GM18508 (cell line): Measurements from ENCODE around the gene CCND1.

Experiments used
- ATAC-seq: cut with Tn5 transposase; IDR thresholded peaks from one replicate; pipeline ENCODE4 v1.9.1; 2021; ENCODE audit warnings: moderate number of reproducible peaks; ENCODE audit not compliant: insufficient read depth, unreplicated experiment

Gene CCND1

DNA sequence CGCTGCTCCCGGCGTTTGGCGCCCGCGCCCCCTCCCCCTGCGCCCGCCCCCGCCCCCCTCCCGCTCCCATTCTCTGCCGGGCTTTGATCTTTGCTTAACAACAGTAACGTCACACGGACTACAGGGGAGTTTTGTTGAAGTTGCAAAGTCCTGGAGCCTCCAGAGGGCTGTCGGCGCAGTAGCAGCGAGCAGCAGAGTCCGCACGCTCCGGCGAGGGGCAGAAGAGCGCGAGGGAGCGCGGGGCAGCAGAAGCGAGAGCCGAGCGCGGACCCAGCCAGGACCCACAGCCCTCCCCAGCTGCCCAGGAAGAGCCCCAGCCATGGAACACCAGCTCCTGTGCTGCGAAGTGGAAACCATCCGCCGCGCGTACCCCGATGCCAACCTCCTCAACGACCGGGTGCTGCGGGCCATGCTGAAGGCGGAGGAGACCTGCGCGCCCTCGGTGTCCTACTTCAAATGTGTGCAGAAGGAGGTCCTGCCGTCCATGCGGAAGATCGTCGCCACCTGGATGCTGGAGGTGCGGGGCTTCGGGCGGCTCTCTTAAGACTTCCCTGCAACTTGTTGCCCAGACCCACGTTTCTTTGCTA, at the start of gene CCND1:
CCND1 (plus strand) TSS at position 162 of the 587 bp plus-strand sequence; CDS start at position 320, 158 bp downstream.
- no peak for ATAC-seq

DNA sequence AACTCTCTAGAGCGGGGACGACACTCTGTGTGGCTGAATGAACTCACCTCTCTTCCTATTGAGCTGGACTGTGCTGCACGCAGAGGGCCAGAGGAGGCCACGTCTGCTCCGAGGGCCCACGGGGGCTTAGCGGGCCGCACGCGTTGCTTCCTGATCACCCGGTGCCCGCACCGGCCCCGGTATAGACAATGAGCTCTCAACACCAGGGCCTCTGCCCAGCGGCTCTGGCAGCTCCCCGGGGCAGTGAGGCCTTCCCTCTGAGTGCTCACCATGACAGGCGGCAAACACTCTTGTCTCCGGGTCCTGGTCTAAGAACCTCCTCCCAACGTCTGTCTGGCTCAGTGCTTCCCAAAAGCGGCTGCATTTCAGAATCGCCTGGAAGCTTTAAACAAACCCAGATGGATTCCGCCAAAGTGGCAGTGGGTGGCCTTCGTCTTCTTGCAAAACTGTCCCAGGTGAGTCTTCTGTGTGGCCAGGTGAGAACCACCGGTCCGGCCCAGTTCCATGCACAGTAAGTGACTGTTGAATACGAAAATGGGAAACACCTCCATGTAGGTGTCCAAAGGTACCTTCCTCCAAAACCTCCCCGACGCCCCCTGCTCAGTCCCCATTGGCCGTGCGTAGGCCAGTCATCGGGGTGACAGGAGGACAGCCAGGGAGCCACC, 47.8 kb upstream of the CCND1 start:
- no peak for ATAC-seq

DNA sequence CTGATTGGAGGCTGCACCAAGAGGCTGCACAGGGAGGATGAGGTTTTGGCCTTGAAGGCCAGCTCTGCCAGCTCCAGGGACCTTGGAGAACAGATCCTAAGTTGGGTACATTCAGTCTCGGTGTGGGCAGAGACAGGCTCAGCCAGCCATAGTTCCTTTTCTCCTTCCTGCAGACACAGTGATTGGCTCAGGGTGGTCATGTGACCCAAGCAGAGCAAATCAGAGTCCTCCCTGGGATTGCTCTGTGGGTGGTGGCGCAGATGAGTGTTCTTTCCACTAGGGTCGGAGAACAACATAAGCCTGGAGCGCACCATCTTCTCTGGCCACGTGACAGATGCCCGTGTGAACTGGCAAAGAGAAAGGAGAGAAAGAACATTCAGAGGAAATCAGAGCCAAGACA, 47.1 kb upstream of the CCND1 start:
- ATAC-seq = no peak

DNA sequence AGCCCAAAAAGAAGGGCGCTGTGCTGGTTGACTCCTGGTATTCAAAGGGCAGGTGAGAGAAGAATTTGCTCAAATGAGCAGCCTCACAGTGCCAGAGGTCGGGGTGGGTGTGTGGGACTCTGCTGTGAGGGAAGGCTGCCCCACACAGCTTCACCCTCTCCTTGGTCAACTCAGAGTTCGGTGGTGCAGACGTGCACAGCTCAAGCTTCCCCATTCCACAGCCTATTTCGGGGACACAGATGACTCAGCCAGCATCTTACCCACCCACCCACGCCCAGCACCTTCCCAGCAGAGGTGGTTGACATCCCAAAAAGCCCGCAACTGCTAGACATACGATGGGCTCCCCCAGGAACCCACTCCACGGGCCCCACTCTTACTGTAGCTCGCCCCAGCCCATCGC, 46.5 kb upstream of the CCND1 start:
- no peak for ATAC-seq

DNA sequence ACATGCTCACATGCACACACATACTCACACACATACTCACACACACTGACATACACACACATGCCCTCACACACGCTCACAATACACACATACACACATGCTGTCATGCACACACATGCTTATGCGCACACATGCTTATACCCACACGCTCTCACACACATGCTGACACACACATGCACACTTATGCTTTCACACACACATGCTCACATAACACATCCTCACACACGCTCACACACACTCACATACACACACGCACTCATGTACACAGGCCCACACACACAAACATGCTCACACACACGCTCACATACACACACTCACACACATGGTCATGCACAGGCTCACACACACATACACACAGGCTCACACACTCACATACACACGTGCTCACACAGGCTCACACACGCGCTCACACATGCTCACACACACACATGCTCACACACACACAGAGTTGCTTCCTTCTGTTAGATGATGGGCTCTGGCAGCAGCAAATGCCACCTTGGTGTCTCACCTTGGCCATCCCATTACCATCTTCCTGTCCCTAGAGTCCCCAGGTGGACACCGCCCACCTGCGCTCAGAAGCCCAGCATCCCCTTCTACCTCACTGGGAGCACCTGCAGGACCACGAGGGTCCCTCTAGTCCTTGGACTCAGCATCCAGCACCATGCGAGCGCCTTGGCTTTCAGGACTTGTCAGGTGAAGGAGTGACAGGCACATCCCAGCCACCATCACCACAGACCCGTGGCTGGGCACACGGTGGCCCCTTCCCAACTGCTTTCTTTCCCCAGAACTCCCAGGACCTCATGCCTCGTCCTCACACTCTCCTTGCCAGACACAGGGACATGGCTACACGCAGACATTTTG, 44.9 kb upstream of the CCND1 start:
- no peak for ATAC-seq

DNA sequence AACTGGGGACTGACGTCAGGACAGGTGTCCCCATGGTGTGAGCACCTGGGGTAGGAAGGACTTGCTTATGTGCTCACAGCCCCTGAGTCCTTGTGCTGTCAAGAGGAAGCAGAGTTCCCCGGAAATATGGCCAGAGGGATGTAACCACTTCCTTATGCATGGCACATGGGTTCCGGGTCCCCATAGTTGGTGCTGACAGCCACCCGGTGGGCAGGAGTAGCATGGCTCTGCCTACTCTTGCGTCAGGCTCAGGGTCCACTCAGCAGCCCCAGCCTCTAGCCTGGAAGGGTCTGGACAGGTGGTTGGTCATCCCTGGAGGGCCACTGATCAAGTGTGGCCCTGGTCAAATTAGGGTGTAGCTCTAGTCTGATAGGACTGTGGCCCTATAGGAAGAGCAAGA, 42.8 kb upstream of the CCND1 start:
- no peak for ATAC-seq

DNA sequence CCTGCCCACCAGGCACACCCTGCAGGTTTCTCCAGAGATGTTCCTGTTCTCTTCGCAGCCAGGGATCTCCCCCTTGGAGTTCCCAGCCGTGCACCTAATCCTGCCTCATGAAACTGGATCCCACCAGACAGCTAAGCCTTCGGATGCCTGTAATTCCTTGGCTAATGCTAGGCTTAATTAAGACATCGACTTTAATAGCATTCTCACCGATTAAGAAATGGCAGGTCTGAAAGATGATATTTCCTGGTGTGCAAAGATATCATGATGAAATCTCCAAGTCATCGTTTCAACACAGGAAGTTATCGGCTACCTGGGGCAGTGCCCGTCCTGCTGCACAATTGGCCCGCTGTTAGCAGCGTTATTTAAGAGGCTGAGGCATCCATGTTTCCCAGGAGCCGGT, 41.5 kb upstream of the CCND1 start:
- no peak for ATAC-seq

DNA sequence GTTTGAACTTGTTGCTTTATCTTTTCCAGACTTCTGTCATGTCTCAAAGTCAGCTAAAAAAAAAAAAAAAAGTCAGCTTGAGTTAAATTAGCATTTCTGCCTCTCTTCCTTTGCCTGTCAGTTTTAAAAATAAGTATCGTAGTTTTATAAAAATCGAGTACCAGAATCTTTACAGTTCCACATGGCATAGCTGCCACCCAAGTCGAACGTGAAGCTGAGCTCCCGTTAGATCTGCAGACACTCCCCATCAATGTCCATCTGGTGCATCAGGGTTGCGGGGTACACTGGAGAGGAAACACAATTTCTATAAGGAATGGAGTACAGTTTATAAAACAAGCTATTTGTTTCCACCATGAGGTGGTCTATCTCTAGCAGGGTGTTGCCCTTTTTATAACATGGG, 41.0 kb upstream of the CCND1 start:
- no peak for ATAC-seq

DNA sequence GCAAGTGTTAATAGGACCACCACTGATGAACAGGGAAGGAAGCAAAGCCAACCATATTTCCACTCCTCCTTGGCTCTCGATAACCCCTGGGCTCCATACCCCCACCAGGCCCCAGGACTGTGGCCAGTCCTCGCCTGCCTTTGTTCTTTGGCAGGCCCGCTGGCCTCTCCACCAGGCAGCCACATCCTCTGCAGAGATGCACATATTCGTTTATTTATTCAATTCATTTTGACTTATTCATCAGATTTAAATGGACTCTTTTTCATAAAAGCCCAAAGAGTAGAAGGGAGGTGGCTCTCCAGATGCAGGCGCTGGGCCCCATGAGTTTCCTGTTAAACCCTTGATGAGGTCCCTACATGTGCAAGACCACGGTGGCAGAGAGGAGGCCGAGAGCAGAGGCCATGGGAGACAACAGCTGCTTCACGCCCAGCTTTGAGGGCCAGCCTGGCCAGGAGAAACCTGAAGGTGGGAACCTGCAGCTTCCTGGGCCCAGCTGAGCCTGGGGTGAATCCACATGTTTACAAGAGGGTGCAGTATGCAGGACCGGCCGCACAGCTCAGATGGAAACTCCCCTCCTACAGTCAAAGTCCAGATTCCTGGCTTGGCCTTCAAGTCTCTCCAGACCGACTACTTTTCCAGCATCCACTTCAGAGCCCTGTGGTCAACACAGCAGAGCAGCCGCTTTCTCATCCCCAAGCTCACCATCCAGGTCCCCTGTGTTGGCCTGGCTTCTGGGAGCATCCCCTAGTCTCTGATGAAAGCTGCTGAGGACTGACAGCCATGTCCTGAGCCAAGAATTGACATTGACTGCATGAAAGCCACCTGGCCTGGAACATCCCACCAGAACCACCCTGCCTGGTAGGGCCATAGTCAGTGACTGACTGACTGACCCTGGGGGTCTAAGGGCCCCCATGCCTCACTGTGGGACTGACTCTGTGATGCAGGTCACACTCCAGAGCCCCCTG, 39.7 kb upstream of the CCND1 start:
- ATAC-seq = no peak

DNA sequence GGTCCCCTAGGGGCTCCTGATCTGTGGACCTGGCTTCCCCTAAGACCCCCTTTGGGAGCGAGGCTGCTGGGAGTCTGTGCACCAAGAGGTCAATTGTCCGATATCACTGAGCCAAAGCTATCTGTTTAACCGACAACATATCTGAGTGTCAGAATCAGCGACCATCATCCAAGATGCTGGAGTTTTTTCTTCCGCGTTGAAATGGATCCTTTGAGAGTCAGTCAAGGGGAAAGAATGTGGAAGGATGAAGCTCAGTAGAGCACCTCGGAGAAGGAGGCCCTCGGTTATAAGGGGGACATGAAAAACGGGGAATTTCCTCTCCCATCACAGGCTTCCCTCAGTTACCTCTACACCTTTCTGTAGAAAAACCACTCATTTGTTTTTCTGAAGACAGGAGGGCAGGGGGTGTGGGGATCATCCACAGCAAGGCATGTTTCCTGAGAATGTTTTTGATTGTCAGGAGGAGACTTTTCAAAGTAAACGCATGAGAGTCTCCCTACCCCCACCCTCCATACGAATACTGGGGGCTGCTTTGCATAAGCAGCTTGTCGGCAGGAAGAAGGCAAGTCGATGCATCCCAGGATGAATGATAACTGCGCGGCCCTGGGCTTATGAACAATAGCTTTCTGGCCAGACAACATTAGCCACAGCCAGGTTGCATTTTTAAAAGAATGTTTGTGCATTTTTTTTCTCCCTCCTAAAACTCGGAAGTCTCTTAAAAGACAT, 37.7 kb upstream of the CCND1 start:
- no peak for ATAC-seq

DNA sequence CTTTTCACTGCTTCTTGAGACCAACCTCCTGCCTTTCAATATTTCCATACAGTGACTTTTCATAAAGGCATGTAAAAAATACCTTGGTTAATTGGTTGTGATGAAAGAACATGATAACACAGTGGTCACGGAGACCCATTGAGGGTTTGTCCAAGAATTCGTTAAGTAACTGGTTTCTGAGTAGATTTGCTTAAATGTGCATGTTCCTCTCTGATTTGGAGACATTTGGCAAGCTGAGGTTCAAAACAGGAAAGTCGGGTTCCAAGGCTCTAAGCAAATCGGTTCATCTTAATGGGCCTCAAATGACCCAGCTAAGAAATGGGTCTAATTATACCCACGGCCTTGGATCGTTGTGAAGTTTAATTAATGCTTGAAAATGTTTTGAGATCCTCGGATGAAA, 36.9 kb upstream of the CCND1 start:
- no peak for ATAC-seq

DNA sequence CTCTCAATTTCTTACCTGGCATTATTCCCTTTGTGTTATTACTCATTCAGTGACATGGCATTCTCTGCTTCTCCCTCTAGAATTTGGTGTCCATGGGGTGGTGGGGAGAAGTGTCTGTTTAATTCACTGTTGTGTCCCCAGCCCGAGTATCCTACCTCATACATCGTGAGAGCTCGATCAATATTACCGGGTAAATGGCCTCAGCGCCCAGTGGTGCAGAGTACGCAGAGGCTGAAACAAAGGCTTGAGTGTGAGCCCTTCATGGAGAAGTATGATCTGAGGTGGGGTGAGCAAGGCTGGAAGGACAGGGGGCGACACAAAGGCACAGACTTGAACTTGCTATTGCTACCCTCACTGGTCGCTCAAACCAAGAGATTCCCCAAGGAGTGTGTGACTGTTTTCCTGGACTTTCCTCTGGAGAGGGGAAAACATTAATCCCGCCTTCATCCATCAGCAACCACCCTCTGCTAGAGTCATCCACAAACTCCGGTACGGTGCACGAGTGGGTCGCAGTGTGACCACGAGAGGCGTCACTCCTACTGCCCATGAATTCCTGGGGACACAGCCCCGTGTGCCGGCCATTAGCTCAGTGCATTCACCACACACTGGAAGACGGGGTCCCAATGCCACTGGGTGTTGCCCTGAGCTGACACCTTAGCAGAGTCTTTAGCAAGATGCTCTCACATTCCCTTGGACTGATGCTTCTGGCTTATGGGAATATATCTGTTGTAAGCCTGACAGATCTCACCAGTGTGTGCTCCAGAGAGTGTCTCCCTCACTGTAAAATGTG, 35.0 kb upstream of the CCND1 start:
- no peak for ATAC-seq

DNA sequence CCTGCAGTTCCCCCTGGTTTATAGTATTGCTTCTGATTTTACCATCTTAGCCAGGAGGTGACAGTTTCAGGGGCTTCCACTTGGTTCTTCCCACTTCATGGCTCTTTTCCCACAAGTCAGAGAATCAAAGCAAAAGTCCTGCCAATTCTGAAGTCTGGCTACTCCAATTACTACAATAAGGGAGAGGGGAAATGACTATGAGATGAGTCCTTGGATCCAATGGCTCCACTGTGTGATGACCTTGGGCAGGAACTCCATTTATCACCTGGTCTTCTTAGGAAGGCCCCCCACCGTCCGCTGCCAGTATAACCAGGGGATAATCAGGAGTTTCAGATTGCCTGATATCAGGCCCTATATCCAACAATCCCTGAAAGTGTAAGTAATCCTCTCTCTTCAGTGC, 31.6 kb upstream of the CCND1 start:
- no peak for ATAC-seq

DNA sequence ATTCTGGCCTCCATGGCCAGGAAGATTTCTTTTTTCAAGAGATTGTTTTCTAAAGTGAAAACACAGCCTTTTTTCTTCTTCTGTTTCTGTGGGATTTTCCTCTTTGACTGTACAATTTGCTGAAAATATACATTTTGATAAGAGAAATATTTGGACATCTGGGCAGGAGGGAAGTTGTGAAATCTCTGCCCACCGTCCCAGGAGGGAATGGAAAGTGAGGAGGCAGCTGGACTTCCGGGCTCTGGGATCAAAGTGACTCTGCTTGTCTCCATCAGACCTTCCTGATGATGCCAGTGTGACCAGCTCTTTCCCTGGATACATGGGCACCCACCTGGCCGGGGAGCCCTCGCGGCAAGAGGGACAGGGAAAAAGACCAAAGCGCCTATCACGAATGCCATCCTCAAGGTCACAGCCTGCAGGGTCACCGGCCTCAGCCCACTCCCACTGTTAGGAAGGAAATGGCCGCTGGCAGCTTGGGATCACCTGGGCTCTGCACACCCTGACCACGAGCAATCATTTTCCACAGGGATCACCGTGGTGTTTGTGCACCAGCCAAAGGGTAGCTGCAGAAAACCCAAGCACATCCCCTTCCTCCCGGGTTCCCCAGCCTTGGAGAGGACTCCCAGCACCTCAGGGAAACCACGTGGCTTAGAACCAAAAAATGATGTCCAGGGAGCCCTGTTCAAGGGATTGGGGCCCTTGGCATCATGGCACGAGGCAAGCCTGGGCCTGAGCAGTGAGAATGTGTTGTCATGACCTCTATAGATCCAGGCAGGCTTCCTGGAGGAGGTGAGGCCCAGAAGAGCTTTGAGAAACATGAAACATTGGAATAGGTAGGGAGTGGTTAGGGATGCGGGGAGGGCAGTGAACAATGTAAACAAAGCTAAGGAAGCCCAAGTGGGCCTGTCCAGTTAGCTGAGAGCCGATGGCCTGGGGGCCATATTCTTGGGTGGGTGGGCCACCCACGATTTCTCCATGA, 29.1 kb upstream of the CCND1 start:
- ATAC-seq = no peak

DNA sequence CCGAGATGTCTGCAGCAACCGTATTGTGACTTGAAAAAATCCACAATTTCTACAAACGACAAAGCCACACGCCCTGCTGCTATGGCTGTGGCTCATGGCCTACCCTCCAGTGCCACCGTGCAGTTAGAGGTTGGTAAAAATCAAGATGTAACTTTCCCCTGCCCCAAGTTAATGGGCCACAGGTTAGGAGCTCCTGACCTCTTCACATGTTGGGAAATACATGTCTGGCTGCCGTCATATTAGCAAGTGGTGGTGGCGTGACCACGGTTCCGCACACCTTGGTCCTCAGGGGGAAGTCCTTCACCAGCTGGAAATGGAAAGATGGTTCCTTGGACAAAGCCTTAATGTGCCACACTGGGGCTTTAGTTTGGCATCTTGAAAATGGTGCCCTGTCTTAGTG, 27.4 kb upstream of the CCND1 start:
- ATAC-seq = no peak

DNA sequence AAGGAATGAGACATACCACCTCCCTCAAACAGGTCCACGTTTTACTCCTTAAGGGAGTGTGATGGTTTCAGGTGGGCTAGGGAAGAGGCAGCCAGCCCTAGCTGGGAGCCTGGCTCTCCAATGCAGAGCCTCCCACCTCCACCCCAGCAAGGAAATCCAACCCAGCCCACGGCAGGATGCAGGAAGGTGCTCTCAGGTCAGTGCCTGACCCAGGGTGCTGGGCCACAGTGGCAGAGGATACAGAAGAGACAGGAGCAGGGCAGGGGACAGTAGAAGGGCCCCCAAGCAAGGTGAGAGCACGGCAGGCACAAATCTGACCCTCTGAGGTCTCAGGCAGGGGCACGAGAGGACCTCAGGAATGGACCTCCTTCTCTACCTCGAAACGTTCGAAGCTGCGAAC, 26.9 kb upstream of the CCND1 start:
- ATAC-seq = no peak

DNA sequence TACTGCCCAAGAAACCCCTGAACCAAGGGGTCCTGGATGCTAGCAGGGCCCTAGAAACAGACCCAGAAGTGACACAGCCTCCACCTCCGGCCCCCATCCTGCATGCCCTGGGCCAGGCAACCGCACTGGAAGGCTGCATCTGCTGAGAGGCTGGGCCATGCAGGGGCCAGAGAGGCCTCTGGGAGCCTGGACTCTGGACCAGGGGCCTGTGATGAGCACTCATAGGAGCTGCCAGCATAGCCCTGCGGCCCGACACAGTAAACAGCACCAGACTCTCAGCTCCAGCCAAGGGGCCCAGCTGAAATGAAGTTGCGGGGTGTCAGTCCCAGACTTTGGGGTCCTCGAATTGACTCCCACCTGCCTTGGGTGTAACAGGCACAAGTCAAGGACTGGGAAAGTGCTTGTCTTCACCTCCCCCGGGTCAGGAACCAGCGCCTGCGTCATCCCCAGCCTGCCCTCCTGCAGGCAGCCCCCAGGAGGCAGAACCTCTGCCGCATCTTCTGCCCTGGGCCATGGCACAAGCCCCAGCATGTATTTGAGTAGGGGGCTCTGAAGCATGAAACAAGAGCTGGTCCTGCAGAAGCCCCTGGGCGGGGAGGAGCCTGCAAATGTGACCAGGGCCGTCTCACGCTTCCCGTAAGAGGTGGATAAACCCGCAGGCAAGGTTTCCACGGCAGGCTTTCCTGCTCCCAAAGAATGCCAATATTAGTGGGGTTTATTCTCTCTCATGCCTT, 25.2 kb upstream of the CCND1 start:
- no peak for ATAC-seq
